ENCODE measurements around the gene ABTB1.

DNA sequence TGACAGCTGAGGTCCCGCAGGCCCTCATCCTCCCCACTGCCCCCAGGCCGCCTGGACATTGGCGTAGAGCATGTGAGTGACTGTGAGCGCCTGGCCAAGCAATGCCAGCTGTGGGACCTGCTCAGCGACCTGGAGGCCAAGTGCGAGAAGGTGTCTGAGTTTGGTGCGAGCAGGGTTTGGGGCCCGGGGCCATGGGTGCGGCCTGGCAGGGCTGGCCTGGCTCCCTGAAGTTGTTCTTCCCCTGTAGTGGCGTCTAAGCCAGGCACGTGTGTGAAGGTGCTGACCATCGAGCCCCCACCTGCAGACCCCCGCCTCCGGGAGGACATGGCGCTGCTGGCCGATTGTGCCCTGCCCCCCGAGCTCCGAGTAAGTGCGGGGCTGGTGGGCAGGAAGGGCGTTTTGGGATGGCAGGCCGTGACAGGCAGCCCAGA lies 4.2 kb downstream of the ABTB1 start:
- TF ChIP-seq, protein P1, sequence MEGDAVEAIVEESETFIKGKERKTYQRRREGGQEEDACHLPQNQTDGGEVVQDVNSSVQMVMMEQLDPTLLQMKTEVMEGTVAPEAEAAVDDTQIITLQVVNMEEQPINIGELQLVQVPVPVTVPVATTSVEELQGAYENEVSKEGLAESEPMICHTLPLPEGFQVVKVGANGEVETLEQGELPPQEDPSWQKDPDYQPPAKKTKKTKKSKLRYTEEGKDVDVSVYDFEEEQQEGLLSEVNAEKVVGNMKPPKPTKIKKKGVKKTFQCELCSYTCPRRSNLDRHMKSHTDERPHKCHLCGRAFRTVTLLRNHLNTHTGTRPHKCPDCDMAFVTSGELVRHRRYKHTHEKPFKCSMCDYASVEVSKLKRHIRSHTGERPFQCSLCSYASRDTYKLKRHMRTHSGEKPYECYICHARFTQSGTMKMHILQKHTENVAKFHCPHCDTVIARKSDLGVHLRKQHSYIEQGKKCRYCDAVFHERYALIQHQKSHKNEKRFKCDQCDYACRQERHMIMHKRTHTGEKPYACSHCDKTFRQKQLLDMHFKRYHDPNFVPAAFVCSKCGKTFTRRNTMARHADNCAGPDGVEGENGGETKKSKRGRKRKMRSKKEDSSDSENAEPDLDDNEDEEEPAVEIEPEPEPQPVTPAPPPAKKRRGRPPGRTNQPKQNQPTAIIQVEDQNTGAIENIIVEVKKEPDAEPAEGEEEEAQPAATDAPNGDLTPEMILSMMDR (IDR thresholded peaks at IDR 0.05), result no peak
- no peak for TF ChIP-seq POLR2A (IDR thresholded peaks at IDR 0.05)
- TF ChIP-seq POLR2AphosphoS5 (IDR thresholded peaks at IDR 0.05), result no peak
- no peak for TF ChIP-seq EP300 (IDR thresholded peaks at IDR 0.05)
